GM18511 (cell line): ENCODE results near the gene FBXL7.

Experiments used
- ATAC-seq: cut with Tn5 transposase; IDR thresholded peaks from one replicate; pipeline ENCODE4 v1.9.1; 2021; ENCODE audit warnings: mild to moderate bottlenecking, moderate library complexity; ENCODE audit not compliant: unreplicated experiment

The FBXL7 gene

GRCh38 chr5:15610216-15610615, 110.2 kb downstream of the FBXL7 start:
- ATAC-seq = no peak

- ATAC-seq = no peak
These were observed 111.0 kb downstream of the FBXL7 start for GRCh38 chr5:15611008-15611407.

GRCh38 chr5:15612915-15613635, 113.1 kb downstream of the FBXL7 start:
- no peak for ATAC-seq

- no peak for ATAC-seq
These were observed 114.7 kb downstream of the FBXL7 start for GRCh38 chr5:15614679-15615078.

- no peak for ATAC-seq
These were observed 115.9 kb downstream of the FBXL7 start for GRCh38 chr5:15615859-15616258.

GRCh38 chr5:15618938-15619337, 119.0 kb downstream of the FBXL7 start:
- ATAC-seq = no peak

GRCh38 chr5:15620501-15620900, 120.5 kb downstream of the FBXL7 start:
- ATAC-seq = no peak

GRCh38 chr5:15621094-15621493, 121.1 kb downstream of the FBXL7 start:
- no peak for ATAC-seq

GRCh38 chr5:15623794-15624193, 123.8 kb downstream of the FBXL7 start:
- no peak for ATAC-seq

- no peak for ATAC-seq
These were observed 127.1 kb downstream of the FBXL7 start for GRCh38 chr5:15627109-15627508.

GRCh38 chr5:15627647-15628046, 127.7 kb downstream of the FBXL7 start:
- no peak for ATAC-seq

GRCh38 chr5:15630441-15630840, 130.5 kb downstream of the FBXL7 start:
- ATAC-seq = no peak

GRCh38 chr5:15634591-15635288, 134.8 kb downstream of the FBXL7 start:
- no peak for ATAC-seq

- ATAC-seq = no peak
These were observed 135.3 kb downstream of the FBXL7 start for GRCh38 chr5:15635289-15635616.

GRCh38 chr5:15637345-15637744, 137.4 kb downstream of the FBXL7 start:
- no peak for ATAC-seq

GRCh38 chr5:15637886-15638285, 137.9 kb downstream of the FBXL7 start:
- ATAC-seq = no peak

GRCh38 chr5:15638296-15638695, 138.3 kb downstream of the FBXL7 start:
- no peak for ATAC-seq

- no peak for ATAC-seq
These were observed 139.3 kb downstream of the FBXL7 start for GRCh38 chr5:15639288-15639687.

GRCh38 chr5:15640116-15640515, 140.1 kb downstream of the FBXL7 start:
- no peak for ATAC-seq

- ATAC-seq = no peak
These were observed 143.8 kb downstream of the FBXL7 start for GRCh38 chr5:15643731-15644130.

- no peak for ATAC-seq
These were observed 145.6 kb downstream of the FBXL7 start for GRCh38 chr5:15645381-15646160.

- ATAC-seq = no peak
These were observed 146.4 kb downstream of the FBXL7 start for GRCh38 chr5:15646371-15646770.
